Mucosa of rectum (tissue), 2 donors: ENCODE results near the gene TMEM115.

Experiments
- H3K27ac ChIP-seq, 2 donors: one replicate each; pipeline ENCODE4 v1.7.0; 2013; ENCODE audit warnings: inconsistent platforms in 2 of 2, low read depth in 2 of 2, low read length in 2 of 2
- H3K27me3 ChIP-seq, 2 donors: one replicate each; pipeline ENCODE4 v1.7.0; 2013; ENCODE audit warnings: low read length in 2 of 2; ENCODE audit not compliant: control insufficient read depth in 2 of 2, insufficient read depth in 2 of 2
- H3K36me3 ChIP-seq, 2 donors: one replicate each; pipeline ENCODE4 v1.7.0; 2013; ENCODE audit warnings: low read length in 2 of 2; ENCODE audit not compliant: control insufficient read depth in 2 of 2, insufficient read depth in 2 of 2
- H3K4me1 ChIP-seq, 2 donors: one replicate each; pipeline ENCODE4 v1.7.0; 2013; ENCODE audit warnings: low read length in 2 of 2, mild to moderate bottlenecking in 1 of 2; ENCODE audit not compliant: control insufficient read depth in 2 of 2, insufficient read depth in 2 of 2
- H3K4me3 ChIP-seq, 2 donors: one replicate each; pipeline ENCODE4 v1.7.0; 2013; ENCODE audit warnings: low read length in 2 of 2
- H3K9ac ChIP-seq, 2 donors: one replicate each; pipeline ENCODE4 v1.7.0; 2013; ENCODE audit warnings: low read length in 2 of 2, low read depth in 1 of 2, mild to moderate bottlenecking in 1 of 2
- H3K9me3 ChIP-seq, 2 donors: one replicate each; pipeline ENCODE4 v1.7.0; 2013; ENCODE audit warnings: low read length in 2 of 2; ENCODE audit not compliant: control insufficient read depth in 2 of 2
- donor health status: healthy.
- donor health status: Normal muscosa, but diverticular disease.

Gene TMEM115

DNA sequence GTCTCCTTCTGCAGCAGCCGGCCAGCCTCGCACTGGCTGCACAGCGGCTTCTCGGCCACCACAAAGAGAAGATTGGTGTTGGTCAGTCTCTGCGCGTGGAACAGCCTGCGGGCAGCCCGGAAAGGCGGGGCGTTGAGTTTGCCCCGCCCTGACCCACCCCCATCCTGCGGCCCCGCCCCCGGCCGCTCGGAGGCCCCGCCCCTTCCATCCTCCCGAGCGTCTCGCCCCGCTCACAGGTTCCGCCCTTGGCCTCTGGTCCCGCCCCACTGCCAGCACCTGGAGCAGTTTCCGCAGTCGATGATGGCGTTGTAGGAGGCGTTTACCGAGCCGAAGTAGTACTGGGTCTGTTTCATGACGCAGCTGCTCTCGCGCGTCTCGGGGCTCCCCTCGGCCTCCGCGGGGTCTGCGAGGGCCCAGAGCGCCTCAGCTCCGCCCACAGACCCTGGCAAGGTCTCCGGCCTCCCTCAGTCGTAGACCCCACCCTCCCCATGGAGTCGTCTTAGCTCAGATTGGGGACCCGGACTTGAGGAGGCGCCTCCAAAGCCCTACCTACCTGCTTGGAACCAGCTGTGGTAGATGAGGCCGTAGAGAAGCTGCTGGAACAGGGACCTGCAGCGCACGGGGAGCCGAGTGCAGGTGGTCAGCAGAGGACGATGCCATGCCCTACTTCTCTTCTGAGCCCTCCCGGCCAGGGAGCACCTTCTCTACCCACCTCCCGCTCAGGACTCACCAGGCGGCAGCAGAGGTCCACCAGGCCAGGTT, 5.9 kb upstream of the TMEM115 start:
- Histone ChIP-seq H3K36me3 (no peaks in the 10 kb centered on the region), H3K4me1 (peaks cover 10 to 12% of the 10 kb centered on the region in 2 donors), H3K27ac (peak overlapping the region; percentile 69 to 80), H3K4me3 (peak overlapping the region; percentile 65 to 80), H3K9ac (peak overlapping the region; percentile 77 to 81), H3K9me3 (no peaks in the 10 kb centered on the region), H3K27me3 (no peaks in the 10 kb centered on the region)

DNA sequence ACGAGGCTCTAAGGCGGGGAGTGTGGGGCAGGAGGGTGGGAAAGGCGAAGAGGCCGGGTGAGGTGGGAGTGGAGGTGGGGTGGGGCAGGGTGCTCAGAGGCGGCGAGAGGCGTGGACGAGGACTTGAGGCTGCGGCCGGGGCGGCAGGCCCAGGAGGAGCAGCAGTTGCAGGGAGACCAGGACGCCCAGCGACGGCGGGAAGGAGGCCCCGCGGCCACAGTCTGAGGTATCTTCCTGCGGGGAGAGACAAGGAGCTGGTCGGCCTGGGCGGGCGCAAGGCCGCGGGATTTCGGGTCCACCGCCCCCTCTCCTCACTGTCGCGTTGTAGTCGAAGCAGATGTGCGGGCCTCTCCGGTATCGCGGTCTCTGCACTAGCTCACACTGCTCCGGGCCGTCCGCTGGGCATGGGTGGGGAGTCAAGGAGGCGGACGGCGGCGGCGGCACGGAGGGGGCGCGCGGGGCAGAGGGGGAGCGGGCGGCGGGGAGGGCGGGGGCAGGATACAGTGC, 5.3 kb upstream of the TMEM115 start:
- Histone ChIP-seq H3K9me3 (no peaks in the 10 kb centered on the region), H3K27me3 (no peaks in the 10 kb centered on the region), H3K4me3 (peak overlapping the region; percentile 64 to 65), H3K27ac (no peak overlapping the region), H3K9ac (peak overlapping the region; percentile 34 to 68), H3K4me1 (peaks cover 10 to 12% of the 10 kb centered on the region in 2 donors), H3K36me3 (no peaks in the 10 kb centered on the region)

DNA sequence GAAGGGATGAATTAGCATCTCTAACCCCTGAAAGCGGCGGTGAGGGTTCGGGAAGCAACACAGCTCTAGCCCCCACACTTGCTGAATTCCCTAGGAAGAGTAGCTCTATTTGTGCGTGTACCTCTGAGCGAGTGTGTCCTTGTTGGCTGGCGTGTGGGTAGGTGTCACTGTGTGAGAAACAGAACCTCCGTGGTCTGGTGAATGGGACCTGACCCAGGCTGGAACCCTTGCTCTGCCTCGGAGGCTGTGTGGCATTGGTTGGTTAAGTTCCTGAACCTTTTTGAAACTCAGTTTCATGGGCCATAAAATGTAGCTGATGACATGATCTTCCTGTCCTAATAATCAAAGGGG, 414 bp upstream of the TMEM115 start:
- Histone ChIP-seq H3K4me1 (peaks cover 37 to 40% of the 10 kb centered on the region in 2 donors), H3K27me3 (no peaks in the 10 kb centered on the region), H3K27ac (peak overlapping the region in 1 of 2 donors; percentile 89), H3K9me3 (no peaks in the 10 kb centered on the region), H3K9ac (no peak overlapping the region), H3K4me3 (peak overlapping the region; percentile 3 to 93), H3K36me3 (peaks cover 15 to 22% of the 10 kb centered on the region in 2 donors)

DNA sequence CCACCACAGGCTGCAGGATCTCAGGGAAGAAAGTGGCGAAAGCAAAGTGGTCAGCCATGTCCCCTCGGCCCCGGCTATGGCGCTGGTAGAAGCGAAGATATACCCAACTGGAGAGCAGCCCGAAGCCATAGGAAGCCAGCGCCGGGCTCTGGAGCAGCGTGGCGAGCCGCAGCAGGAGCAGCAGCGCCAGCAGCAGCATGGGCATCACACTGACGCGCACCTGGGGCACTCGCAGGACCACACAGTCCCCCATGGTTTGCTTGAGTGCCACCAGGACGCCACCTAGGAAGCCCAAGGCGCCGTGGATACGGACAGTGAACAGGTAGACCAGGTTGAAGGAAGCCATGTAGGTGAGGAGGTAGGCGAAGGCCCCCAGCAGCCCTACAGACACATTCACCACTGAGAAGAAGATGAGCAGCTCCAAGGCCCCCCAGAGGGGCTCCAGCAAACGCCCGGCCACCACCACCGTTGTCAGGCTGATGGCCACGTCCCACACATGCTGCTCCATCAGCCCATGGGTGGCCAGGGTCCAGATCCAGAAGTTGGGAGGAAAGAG, 888 bp downstream of the TMEM115 start:
- H3K27ac ChIP-seq, result peak overlapping the region; percentile 76 to 89
- H3K36me3 ChIP-seq, result peaks cover 28 to 35% of the 10 kb centered on the region in 2 donors
- H3K27me3 ChIP-seq, result no peaks in the 10 kb centered on the region
- H3K4me1 ChIP-seq, result peaks cover 32 to 33% of the 10 kb centered on the region in 2 donors
- H3K9me3 ChIP-seq, result no peaks in the 10 kb centered on the region
- H3K4me3 ChIP-seq, result peak overlapping the region; percentile 69 to 93
- peak overlapping the region; percentile 82 to 98 for H3K9ac ChIP-seq

DNA sequence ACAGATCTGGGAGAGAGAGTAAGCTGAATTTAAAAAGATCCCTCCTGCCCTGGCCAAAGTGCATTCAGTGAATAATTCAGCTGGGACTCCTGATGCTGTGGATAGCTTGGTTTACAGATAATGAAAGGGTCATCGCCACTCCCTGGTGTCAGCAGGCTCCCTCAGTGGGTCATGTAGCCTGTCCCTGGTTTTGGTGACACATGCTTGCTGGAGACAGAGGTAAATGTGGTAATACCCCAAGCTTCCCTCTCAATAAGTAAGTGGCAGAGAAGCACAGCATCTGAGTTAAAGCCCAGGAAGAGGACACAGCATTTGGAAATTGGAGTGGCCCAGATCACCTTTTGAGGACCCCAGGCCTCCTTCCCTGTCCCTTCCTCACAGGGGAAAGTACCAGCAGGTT, 1.8 kb downstream of the TMEM115 start:
- H3K4me1 ChIP-seq, result peaks cover 33 to 37% of the 10 kb centered on the region in 2 donors
- H3K27ac ChIP-seq, result peak overlapping the region; percentile 65 to 77
- no peaks in the 10 kb centered on the region for H3K27me3 ChIP-seq
- H3K36me3 ChIP-seq, result peaks cover 35 to 40% of the 10 kb centered on the region in 2 donors
- H3K4me3 ChIP-seq, result peak overlapping the region; percentile 69 to 93
- no peaks in the 10 kb centered on the region for H3K9me3 ChIP-seq
- H3K9ac ChIP-seq, result peak overlapping the region; percentile 82 to 98

DNA sequence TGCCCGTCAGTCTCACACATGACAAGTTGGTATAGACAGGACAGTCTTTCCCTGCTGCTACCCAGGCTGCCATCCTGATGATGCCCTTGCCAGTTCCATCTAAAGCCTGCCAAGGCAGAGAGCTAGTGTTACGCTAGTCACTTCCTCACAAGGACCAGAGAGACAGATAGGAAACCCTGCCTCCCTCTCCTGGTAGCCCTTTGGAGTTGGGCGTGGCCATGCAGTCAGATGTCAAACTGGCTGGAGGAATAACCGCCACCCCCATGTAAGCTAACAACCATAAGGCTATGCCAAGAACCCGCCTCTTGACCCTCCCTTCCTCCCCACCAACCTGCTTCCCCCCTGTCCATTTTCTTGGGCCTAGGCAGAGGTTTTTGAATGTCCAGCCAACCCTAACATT, 2.8 kb downstream of the TMEM115 start:
- Histone ChIP-seq H3K27ac (peak overlapping the region; percentile 65 to 77), H3K4me1 (peaks cover 37 to 41% of the 10 kb centered on the region in 2 donors), H3K9ac (peak overlapping the region; percentile 9 to 82), H3K9me3 (no peaks in the 10 kb centered on the region), H3K36me3 (peaks cover 35 to 44% of the 10 kb centered on the region in 2 donors), H3K27me3 (no peaks in the 10 kb centered on the region), H3K4me3 (peak overlapping the region; percentile 59 to 69)

DNA sequence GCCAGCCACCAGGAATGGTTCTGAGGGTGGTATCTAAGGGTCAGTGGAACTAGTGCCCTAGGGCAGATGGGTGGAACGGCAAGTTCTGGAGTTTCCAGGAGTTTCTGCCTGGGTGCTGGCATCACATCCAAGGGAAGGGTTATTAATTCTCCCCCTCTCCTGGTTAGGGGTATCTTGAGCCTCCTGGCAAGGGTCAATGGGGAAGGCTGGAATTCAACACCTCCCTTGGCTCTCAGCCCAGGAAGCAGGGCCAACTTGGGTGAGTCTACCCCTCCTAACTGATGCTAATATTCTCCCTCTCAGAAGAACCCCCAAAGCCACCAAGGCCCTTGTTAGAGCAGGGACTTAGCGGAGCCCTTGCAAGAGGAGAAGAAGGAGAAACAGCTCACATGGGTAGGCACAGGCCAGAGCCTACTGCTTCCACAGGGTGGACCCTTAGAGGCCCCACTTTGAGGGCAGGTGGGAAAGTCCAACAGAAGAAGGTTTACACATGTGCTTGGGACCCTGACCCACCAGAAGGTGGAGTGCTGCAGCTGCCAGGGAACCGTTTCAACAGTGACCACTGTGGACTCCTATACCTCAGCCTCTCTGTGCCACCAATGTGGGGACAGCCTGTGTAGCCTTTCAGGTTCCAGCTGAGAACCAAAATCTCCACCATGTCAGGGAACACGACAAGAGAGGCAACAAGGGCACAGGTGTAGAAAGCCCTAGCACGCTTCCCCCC, 3.3 kb downstream of the TMEM115 start:
- no peaks in the 10 kb centered on the region for H3K27me3 ChIP-seq
- no peaks in the 10 kb centered on the region for H3K9me3 ChIP-seq
- peaks cover 35 to 44% of the 10 kb centered on the region in 2 donors for H3K36me3 ChIP-seq
- peak overlapping the region; percentile 59 to 69 for H3K4me3 ChIP-seq
- H3K27ac ChIP-seq, result peak overlapping the region; percentile 65 to 77
- H3K4me1 ChIP-seq, result peaks cover 43 to 46% of the 10 kb centered on the region in 2 donors
- peak overlapping the region; percentile 52 to 82 for H3K9ac ChIP-seq

DNA sequence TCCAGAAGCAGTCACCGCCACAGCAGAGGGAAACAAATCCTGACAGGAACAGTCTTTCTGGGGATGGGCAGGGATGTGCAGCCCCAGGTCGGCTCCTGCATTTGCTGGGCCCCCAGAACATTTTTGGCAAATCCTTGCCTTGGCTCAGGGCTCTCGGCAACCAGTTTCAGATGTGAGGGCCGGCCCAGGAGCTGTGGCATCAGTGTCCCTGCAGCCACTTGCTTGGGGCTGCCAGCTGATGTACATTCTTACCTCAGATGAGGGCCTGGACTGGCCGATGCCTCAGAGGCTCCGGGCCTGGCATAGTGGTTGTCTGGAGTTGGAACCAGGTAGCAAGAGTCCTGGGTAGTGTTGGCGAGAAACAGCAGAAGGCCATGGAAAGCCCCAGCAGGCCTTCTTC, 4.5 kb downstream of the TMEM115 start:
- H3K4me1 ChIP-seq, result peaks cover 52 to 53% of the 10 kb centered on the region in 2 donors
- H3K9ac ChIP-seq, result no peak overlapping the region
- H3K27ac ChIP-seq, result no peak overlapping the region
- H3K27me3 ChIP-seq, result no peaks in the 10 kb centered on the region
- H3K4me3 ChIP-seq, result no peak overlapping the region
- no peaks in the 10 kb centered on the region for H3K9me3 ChIP-seq
- peaks cover 35 to 44% of the 10 kb centered on the region in 2 donors for H3K36me3 ChIP-seq

DNA sequence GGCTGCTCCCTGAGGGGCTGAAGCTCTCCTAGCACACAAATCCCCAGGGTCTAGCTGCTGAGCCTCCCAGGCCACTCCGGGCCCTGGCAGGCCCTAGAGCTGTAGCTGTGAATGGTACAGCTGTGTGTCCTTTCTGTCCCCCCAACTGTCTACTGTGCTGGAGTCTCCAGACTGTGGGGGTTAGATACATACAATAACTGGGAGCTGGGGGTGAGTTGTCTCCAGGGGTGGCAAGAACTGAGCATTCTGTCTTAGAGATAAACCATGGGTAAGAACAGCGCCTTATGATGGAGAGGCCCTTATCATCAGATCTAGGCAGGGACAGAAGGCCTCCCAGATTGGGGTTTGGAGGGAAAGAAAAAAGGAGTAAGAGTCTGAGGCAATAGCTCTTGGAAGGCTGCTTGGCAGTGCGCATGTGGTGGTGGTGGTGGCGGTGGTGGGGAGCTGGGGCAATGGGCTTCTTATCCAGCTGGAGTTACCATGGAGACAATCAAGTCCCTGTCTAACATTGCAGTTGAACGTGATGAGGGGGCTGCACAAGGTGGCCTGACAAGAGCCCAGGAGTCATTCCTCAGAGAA, 5.0 kb downstream of the TMEM115 start:
- H3K9me3 ChIP-seq, result no peaks in the 10 kb centered on the region
- H3K36me3 ChIP-seq, result peaks cover 37 to 44% of the 10 kb centered on the region in 2 donors
- no peak overlapping the region for H3K27ac ChIP-seq
- H3K27me3 ChIP-seq, result no peaks in the 10 kb centered on the region
- peaks cover 58 to 59% of the 10 kb centered on the region in 2 donors for H3K4me1 ChIP-seq
- no peak overlapping the region for H3K9ac ChIP-seq
- no peak overlapping the region for H3K4me3 ChIP-seq
